HEK293T (cell line): ENCODE results near the gene SLC32A1.

Experiments used
- ELF4 ChIP-seq: fragments of 450-650 bp; IDR thresholded peaks from 2 replicates; pipeline ENCODE4 v1.6.1; 2017; ENCODE audit warnings: antibody characterized with exemption
- FOXA1 ChIP-seq: fragments of 450-650 bp; IDR thresholded peaks from 2 replicates; pipeline ENCODE4 v1.6.1; 2016; ENCODE audit warnings: mild to moderate bottlenecking
- FOXK2 ChIP-seq: fragments of 450-650 bp; IDR thresholded peaks from 2 replicates; pipeline ENCODE4 v1.6.1; 2016; ENCODE audit warnings: mild to moderate bottlenecking
- FOXM1 ChIP-seq: fragments of 450-650 bp; IDR thresholded peaks from 2 replicates; pipeline ENCODE4 v1.6.1; 2017; ENCODE audit warnings: mild to moderate bottlenecking, borderline replicate concordance
- HDGF ChIP-seq: fragments of 450-650 bp; IDR thresholded peaks from 2 replicates; pipeline ENCODE4 v1.6.1; 2017; ENCODE audit warnings: antibody characterized with exemption, borderline replicate concordance
- L3MBTL2 ChIP-seq: fragments of 450-650 bp; conservative IDR thresholded peaks from 2 replicates; pipeline ENCODE4 v1.6.1; 2016; ENCODE audit warnings: mild to moderate bottlenecking
- NFRKB ChIP-seq: fragments of 450-650 bp; IDR thresholded peaks from 2 replicates; pipeline ENCODE4 v1.6.1; 2016; ENCODE audit warnings: mild to moderate bottlenecking, moderate library complexity
- SP1 ChIP-seq: fragments of 450-650 bp; IDR thresholded peaks from 2 replicates; pipeline ENCODE4 v1.6.1; 2017
- TARDBP ChIP-seq: fragments of 450-650 bp; IDR thresholded peaks from 2 replicates; pipeline ENCODE4 v1.6.1; 2016
- ZNF384 ChIP-seq: fragments of 450-650 bp; IDR thresholded peaks from 2 replicates; pipeline ENCODE4 v1.6.1; 2016

- TF ChIP-seq HDGF, result no peak
- no peak for TF ChIP-seq TARDBP
- TF ChIP-seq ELF4, result no peak
- TF ChIP-seq FOXK2, result no peak
- TF ChIP-seq FOXA1, result no peak
- no peak for TF ChIP-seq SP1
- no peak for TF ChIP-seq ZNF384
- no peak for TF ChIP-seq FOXM1
- no peak for TF ChIP-seq NFRKB
- no peak for TF ChIP-seq L3MBTL2
Measured at GRCh38 chr20:38700926-38701325, 23.4 kb upstream of the SLC32A1 start.
